Activated effector memory CD4-positive, alpha-beta T cell treated with Interleukin-2 at 50 U/mL for 16 hours (primary cell): ENCODE results near the gene PNMA8A.
A peak's percentile ranks its signal among the peaks of the same experiment; 100 is the strongest.
"Not testable (repeated sequence)": the region's sequence is repeated elsewhere in the genome, so short reads cannot be mapped to it uniquely, and the experiment has no call there.

Source experiments
- DNase-seq: peaks from one replicate; pipeline ENCODE4 v3.0.0-alpha.2; 2020

PNMA8A gene

DNA sequence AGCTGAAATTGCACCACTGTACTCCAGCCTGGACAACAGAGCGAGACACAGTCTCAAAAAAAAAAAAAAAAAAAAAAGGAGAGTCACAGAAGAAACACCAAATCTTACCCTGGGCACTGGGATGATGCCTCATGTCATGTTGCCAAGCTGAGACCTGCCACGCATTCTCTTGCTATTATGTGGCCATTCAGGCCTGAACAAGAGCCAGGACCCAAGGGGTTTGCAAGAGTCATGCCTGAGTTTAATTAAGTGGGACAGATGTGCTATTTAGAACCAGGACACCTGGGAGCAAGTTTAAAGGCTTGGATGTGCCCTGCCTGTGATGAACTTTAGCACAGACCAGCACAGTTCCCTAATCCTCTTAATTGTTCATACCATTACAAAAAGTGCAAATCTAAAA is 9.8 kb downstream of the PNMA8A start:
- DNase-seq, result no peak

DNA sequence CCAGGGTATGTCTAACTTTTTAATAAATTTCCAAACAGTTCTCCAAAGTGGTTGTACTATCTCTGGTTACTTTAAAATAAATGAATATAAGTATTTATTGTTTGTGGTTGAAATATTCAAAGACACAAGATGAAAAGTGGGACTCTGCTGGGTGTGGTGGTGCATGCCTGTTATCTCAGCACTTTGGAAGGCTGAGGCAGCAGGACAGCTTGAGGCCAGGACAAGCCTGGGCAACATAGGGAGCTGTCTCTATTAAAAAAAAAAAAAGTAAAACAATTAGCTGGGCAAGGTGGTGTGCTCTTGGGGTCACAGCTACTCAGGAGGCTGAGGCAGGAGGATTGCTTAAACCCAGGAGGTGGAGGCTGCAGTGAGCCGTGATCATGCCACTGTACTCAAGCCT is 10.4 kb downstream of the PNMA8A start:
- DNase-seq, result no peak

DNA sequence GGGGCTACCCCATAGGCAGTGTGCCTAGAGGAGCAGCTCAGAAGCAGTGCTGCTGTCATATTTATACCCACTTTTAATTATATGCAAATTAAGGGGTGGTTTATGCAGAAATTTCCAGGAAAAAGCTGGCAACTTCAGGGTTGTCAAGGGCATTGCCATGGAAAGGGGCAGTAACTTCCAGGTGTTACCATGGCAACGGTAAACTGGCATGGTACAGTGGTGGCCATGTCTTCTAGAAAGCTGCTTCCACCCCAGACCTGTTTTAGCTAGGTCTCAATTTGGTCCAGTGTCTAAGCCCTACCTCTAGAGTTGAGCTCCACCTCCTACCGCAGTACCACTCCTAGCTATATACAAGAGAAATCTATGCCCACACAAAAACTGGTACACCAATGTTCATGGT is 11.3 kb downstream of the PNMA8A start:
- no peak for DNase-seq

DNA sequence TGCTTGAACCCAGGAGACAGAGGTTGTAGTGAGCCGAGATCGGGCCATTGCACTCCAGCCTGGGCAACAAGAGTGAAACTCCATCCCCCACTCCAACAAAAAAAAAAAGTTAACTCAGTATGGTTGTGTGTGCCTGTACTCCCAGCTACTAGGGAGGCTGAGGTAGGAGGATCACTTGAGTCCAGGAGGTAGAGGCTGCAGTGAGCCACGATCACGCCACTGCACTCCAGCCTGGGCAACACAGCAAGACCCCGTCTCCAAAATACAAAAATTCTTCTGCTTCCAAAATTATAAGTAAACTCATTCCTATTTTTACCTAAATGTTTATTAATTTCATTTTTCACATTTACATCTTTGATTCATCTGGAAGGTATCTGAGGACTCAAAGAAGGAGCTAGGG is 14.4 kb downstream of the PNMA8A start:
- DNase-seq, result no peak

DNA sequence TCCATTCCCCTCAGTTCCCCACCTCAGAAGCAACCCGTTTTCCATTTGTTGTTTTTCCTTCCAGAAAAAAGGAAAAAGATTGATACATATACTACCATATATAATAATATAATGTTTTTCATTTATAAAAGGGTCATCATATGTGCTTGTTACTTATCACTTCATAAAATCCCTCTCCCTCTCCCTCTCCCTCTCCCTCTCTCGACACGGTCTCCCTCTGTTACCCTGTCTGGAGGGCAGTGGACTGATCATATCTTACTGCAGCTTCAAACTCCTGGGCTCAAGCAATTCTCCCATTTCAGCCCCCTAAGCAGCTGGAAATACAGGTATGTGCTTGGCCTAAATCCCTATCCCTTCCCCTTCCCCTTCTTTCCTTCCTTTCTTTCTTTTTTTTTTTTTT is 17.1 kb downstream of the PNMA8A start:
- no peak for DNase-seq

DNA sequence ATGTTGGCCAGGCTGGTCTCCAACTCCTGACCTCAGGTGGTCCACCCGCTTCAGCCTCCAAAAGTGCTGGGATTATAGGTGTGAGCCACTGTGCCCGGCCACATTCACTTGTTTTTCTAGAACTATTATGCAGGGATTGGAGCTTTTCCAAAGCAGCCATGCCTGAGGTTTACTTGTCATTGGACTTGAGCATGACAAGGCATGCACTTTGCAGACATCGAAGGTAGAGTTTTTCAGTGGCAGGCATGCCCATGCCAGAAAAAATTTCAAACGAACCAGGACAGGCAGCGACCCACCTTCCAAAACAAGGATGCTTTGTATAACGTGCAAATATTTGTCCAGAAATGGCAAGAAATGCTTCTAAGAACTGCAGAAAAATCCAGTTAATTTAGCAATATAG is 17.7 kb downstream of the PNMA8A start:
- DNase-seq, result no peak

DNA sequence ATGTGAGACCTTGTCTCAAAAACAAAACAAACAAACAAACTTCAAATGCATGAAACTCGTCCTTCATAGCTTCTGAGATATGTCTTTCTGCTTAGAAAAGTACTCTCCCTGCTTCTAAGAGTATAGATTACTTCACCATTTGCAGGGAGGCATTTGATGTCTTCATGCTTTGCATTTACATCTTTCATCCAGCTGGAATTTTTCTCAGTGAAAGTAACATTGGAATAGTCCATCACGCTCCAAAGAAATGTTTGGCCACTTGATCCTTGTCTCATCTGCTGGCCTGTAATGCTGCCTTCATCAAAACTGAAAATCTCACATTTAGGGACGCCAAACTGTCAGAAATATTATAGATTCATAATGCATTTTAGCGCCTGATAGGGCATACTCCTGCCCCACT is 19.2 kb downstream of the PNMA8A start:
- DNase-seq, result no peak

DNA sequence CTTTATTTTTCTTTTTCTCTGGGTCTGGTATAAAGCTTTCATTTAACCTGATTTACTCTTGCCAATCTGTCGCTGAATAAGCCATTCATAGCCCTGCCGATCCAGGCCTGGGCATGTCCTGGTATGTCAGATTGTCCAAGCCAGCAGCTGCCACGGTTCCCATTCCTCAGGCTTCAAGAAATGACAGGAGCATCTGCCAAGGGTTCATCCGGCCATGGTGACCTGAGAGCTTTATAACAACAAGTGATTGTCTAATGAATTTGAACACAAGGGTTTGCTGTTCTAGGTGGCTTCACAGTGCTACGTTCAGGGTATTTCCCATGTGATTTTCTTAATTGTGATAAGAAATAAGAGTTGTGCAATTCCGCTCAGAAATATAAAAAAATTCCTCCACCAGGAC is 20.0 kb downstream of the PNMA8A start:
- DNase-seq, result no peak

DNA sequence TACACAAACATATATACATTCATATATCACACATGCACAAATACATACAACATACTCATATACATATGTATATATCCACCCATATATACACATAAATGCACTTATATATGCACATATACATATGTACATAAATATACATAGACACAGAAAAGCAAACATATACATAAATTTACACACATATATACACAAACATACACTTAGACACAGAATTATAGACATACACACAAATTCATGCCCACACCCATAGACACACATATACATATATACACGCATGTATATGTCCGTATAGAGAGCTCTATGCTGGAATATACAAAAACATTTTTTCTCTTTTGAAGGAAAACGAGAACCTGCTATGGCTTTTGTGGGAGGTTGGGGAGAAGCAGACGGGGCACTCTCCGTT is 20.6 kb downstream of the PNMA8A start:
- no peak for DNase-seq

DNA sequence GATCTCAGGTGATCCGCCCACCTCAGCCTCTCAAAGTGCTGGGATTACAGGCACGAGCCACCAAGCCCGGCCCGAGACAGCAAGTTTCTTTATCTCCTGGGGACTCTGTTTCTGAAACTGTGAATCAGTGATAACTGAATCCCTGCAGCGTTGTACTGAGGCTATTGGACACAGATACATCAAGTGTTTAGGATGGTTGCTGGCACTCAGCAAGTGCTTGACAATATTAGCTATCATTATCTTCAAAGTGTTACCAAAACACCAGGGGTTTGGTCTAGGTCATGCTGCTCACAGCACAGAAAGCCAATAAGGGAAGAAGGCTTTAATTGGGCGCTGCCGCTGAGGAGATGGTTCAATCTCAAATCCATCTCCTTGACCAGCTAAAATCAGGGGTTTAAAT is 22.1 kb downstream of the PNMA8A start:
- no peak for DNase-seq

DNA sequence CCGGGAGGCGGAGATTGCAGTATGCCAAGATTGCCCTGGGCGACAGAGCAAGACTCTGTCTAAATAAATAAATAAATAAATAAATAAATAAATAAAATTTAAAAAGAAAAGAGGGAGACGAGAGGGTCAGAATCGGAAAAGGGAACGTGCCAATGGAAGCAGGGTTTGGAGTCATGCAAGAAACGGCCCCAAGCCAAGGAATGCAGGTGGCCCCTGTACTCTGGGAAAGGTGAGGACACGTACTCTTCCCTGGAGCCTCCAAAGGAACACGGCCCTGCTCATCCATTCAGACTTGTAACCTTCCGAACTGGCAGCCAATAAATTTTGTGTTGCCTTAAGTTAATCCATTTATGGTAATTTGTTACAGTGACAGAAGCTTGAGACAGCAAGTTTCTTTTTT is 22.8 kb downstream of the PNMA8A start:
- no peak for DNase-seq

DNA sequence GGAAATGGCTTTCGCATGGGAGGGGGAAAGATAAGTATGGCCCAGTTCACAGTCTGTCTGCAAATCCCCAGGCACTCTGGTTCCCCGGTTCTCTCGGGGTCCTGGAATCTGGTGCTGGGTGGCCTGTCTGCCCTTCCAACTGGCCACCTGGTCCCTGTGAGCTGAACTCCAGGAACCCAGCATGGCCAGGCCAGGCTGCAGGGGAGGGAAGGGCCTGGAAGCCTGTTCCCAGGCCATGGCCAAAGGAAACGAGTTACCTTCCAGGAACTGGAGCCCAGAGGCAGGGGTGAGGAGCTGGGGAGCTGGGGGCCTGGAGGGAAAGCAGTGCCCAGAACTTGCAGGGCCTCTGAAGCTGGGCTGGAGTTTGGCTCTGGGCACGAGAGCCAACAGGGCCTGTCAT is 23.5 kb downstream of the PNMA8A start:
- DNase-seq, result no peak

DNA sequence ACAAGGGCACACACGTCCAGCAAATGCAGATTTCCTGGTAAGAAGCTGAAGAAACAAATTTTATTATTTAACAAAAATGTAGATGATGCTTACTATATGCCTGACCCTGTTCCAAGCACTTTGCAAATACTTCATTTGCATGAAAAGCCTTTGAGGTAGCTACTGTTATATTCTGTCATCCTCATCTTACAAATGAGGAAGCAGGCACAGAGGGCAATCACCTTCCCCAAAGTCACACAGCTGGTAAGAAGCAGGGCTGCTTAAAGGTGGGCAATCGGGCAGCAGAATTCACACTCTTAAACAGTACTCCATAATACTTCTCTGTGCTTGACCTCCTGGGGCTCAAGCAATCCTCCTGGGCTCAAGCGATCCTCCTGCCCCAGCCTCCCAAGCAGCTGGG is 24.4 kb downstream of the PNMA8A start:
- DNase-seq, result no peak

DNA sequence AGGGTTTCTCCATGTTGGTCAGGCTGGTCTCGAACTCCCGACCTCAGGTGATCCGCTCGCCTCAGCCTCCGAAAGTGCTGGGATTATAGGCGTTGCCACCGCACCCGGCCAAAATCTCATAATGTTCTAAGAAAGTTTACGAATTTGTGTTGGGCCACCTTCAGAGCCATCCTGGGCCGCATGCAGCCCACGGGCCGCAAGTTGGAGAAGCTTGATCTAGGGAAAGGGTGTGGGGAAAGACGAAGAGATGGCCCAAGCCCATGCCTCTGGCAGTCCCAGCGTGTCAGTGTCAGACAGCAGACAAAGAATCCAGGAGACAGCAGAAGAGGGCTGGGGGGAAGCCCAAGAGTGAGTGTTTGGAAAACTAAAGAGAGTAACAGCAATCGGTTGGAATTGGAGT is 25.3 kb downstream of the PNMA8A start:
- no peak for DNase-seq

DNA sequence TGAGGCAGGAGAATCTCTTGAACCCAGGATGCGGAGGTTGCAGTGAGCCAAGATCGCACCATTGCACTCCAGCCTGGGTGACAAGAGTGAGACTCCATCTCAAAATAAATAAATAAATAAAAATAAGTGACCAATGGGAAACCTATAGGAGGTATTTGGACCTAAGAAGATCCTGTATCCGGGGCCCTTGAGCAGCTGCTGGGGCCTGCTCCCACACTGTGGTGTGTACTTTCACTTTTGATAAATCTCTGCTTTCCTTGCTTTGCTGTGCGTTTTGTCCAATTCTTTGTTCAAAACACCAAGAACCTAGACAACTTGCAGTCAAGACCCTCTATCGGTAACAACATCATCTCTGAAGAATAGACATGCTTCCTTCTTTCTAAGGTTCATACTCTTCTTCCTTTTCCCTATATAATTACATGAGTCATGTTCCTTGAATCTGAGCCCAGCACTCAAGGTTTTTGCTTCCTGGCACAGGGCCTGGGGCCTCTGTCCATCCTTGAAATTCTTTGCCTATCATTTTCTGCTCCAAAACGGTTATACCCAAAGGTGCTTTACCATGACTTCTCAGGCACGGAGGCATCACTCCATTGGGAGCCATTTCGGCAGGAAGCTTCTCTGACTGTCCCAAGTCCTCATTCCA is 28.4 kb downstream of the PNMA8A start:
- no peak for DNase-seq

DNA sequence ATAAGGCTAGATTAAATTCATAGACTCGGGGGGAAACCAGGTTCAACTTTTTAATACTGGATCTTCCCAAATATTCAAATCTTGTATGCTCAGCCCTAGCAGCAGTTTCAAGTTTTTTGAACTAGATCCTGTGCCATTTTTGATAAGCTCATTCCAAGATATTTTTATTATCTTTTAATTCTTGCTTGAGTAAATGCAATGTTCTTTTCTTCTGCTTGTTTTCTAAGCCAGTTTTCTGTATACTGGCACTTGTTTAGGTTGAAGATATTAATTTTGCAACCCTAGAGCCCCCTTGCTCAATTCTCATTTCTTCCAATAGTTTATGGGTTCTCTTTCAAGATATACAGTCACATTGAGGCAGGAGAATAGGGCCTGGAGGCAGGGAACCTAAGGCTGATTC is 29.5 kb downstream of the PNMA8A start:
- DNase-seq, result no peak

DNA sequence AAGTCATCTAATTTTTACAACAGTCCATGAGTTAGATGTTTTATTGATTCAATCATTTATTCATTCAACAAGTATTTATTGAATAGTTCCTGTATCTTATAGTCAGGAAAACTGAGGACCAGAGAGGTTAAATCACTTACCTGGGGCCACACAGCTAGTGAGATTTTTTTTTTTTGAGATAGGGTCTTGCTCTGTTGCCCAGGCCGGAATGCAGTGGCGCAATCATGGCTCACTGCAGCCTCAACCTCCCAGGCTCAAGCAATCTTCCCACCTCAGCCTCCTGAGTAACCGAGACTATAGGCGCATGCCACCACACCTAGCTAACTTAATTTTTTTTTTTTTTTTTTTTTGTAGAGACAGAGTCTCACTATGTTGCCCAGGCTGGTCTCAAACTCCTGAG is 35.7 kb downstream of the PNMA8A start:
- DNase-seq, result not testable (repeated sequence)

DNA sequence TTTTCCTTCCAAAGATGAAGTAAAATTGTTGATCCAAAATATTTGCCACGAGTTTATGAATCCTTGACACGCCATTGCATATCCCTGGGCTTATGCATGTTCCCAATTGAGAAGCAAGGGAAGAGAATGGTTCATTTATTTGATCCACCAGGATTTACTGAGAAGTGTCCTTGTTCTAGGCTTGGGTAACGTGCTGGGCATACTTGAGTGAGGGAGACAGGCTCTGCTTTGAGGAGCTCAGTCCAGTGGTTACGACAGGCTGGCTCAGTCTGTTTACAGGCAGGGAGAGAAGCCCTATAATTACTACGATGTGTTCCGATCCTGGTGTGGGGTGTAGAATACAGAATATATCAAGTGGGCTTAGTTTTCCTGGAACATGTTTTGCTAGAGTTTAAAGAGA is 36.4 kb downstream of the PNMA8A start:
- DNase-seq, result no peak

DNA sequence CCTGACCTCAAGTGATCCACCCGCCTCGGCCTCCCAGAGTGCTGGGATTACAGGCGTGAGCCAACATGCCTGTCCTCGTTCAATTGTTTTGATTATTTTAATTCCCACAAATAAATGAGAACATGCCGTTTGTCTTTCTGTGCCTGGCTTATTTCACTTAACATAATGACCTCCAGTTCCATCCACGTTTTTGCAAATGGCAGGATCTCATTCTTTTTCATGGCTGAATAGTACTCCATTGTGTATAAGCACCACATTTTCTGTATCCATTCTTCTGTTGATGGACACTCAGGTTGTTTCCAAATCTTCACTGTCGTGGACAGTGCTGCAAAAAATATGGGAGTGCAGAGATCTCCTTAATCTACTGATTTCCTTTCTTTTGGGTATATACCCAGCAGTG is 37.9 kb downstream of the PNMA8A start:
- DNase-seq, result not testable (repeated sequence)

DNA sequence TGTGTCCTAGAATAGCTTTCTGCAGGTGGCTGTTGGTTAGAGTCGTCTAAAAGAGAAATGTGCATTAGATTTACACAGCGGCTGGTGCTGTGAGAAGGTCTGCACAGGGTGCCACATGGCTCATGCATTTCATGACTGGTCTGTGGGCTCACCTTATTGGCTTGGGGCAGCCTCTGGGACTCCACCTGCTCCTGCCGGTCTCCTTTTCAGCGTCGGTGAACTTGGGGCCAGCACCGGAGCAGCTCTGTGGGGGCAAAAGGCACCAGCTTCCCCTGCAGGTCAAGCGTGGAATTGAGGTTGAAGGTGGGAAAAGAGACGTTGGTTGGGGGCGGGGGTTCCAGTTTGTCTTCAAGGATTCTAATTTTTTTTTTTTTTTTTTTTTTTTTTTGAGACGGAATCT is 39.5 kb downstream of the PNMA8A start:
- DNase-seq, result no peak

DNA sequence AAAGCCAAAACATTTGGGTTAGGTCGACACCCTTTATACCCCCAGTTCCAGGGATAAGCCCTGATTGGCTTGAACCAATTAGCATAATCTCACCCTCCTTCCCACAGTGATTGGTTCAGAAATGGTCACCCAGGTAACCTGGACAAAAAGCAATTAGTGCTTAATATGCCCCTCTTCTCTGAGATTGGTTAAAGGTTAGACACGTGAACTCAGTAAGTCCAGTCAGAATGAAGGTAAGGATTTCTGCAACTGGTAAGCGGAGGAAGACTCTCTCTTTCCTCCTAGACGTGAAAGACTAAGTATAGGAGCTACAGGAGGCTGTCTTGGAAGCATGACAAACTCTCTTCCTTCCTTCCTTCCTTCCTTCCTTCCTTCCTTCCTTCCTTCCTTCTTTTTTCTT is 41.4 kb downstream of the PNMA8A start:
- DNase-seq, result no peak

DNA sequence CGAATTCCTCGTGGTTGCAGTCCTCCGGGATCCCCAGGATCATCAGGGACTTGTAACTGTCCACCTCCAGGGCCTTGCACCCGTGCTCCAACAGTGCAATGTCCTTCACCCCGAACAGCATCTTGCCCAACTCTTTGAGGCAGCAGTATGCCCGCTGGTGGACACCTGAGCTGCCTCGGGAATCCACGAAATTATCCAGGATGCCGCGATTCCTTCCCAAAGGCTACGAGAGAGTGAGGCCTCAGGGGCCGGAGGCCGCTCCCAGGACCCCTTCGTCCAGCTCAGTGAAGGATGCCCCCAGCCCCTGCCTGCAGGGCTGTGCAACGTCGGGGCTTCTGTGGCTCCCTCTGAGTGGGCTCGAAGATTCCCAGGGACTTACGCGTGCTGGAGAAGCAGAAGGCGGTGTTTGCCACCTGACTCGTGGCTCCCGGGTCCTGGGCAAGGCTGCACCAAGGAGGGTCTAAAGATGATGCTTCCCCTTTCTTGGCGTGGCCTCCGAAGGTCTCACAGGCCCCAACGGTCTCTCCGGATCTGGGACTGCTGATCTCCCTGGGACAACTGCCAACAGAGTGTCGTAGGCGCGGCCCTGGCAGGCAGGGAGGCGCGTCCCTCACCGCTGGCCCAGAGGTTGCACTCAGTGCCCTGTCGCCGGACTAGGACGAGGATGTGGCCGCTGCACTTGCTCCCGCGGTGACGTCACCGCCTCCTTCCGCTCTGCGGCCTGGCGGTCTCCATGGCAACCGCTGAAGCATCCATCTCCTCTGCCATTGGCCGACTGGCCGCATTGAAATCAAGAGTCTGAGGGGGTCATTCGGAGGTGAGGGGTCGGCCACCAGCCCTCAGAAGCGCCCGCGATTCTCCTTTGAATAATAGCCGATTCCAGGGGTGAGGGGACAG is 42.9 kb downstream of the PNMA8A start, which contains the start of gene PNMA8C:
Gene PNMA8C, minus strand, starts transcription at position 698 of the 897 bp plus-strand sequence. Its CDS starts 577 bp downstream, at position 121.
- peak; percentile 25 for DNase-seq

DNA sequence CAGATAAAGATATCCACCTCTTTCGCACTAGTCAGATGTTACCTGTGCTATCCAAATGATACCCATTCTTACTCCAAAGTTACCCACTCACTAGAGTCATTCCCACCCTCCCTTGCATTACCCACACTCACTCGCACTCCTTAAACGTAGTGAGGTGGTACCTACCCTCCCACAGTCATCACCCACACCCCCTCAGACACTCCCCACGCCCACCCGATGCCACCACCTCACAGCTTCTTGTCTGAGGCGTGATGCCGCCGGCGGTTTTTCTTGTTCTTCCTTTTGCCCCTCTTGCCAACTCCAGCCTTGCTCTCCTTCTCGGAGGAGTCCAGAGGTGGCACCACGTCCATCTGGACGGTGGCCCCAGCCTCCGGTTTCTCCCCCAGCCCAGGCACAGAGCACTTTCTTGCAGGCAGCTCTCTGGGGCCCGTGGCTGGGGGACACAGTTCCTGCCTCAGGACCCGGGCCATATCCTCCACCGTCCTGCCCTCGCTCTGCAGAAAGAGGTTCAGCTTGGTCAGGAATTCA is 43.8 kb downstream of the PNMA8A start:
- DNase-seq, result no peak

DNA sequence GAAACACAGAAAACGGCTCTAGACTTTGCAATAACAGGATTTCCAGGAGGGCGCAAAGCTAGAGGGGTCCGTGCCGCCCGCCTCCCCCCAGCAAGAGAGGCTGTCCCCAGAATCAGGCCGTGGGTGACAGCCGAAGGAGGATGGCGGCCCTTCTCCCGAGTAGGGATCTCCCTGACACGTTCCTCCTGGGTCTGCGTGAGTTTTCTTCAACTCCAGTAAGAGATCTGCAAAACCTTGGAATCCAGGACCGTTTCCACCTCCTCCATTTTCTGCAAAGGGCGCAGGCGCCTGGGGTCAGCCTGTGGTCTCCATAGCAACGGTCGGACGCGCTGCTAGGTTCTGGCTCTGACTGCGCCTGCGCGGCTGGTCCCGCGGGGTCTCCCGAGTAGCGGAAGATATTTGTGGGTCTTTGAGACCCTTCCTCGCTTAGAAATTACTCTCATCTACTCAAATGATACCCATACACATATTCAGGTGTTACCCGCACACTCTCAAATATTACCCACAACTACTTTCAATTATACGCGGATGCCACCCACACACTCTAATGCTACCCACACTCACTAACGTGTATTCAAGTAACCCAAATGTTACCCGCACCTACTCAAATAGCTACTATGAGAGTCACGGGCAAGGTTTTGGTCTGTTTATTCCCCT is 44.7 kb downstream of the PNMA8A start:
- no peak for DNase-seq
